ENCODE measurements around the gene CLPTM1.

DNA sequence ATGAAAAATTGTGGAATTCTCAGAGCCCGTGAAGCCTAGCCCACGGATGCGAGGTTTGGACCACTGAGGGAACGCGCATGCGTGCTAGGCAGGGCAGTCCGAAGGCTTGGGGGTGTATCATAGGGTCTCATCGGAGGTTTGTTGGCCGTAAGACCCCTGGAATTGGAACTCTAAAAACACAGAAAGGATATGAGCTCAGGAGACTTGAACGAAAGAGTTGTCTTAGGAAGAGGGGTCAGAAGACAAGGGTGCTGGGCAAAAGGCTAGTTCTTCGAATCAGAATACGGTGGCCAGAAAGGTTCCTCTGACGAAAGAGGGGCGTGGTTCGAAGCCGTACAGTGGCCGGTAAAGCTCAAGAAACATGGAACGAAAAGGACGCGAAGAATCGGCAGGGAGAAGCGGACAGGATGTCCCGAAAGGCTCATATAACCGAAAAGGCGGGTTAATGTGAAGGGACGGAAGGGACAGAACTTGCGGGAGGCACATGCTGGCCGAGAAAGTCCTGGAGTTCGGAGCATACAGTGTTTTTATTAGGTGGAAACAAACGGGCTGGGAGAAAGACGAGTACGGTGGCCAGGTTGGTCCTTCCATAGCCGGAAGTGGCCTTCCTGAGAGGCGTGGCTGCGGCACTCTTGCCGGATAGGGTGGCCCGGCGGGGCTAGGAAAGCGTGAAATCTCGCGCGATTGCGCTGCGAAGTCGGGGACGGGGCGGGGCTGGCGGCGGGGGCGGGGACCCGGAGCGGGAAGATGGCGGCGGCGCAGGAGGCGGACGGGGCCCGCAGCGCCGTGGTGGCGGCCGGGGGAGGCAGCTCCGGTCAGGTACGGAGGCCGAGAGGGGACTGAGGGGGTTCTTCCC, at the start of gene CLPTM1:
- TF ChIP-seq EZH2 (IDR thresholded peaks at IDR 0.05; ENCODE audit: borderline replicate concordance, low read depth, low read length, severe bottlenecking) (no peak), CTCF (IDR thresholded peaks at IDR 0.05; ENCODE audit: borderline replicate concordance, extremely low read depth, low read length, poor library complexity, severe bottlenecking) (no peak)

Measured in DND-41 (cell line).